ENCODE results near the gene MYO1F. TPM values are rescaled to one million over a fixed set of nuclear protein-coding genes. Genes with fewer than 3 reads are reported as not detected.
"Not testable (repeated sequence)": the region's sequence is repeated elsewhere in the genome, so short reads cannot be mapped to it uniquely, and the experiment has no call there.

MYO1F gene
- total RNA-seq, 1 donor from 2014 or later = 60.9 TPM

DNA sequence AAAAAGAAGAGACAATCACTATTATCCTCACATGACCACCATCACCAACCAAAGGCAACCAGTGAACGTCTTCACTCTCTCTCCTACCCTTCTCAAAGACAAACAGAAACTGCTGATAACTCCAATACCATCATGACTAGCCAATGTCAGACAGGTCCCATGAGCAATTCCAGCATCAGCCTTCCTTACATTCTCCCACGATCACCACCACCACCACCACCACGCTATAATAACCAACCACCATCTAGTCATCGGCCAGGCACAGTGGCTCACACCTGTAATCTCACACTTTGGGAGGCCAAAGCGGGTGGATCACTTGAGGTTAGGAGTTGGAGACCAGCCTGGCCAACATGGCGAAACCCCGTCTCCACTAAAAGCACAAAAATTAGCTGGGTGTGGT is 3.9 kb downstream of the MYO1F start:
- intact Hi-C loops (cut with DNase I) = no loop called here
- no peak for ATAC-seq

DNA sequence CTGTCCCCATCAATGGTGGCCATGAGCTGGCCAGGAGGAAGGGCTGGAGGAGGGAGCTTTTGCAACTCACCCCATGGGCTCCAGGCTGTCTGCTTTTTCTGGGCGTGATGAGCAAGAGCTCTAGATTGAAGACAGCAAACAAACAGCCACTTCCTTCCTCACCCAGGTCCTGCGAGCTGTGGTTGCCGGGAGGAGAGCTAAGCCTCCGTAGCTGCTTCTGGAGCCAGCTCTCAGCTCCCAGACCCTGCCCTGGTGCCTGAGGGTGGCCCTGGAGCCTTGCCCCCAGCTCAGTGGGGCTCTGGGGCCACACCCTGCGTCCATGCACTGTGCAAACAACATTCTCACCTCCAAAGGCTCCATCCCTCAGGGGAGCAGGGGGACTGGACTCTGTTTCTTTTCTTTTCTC is 6.2 kb downstream of the MYO1F start:
- DNase-seq (ENCODE audit: low spot score) (no peak), ATAC-seq (peak; percentile 37)
- intact Hi-C loops (cut with DNase I) = no loop called here

More for the DNA sequence above, 3.9 kb downstream of the MYO1F start:
- DNase-seq (ENCODE audit: low spot score) = no peak

DNA sequence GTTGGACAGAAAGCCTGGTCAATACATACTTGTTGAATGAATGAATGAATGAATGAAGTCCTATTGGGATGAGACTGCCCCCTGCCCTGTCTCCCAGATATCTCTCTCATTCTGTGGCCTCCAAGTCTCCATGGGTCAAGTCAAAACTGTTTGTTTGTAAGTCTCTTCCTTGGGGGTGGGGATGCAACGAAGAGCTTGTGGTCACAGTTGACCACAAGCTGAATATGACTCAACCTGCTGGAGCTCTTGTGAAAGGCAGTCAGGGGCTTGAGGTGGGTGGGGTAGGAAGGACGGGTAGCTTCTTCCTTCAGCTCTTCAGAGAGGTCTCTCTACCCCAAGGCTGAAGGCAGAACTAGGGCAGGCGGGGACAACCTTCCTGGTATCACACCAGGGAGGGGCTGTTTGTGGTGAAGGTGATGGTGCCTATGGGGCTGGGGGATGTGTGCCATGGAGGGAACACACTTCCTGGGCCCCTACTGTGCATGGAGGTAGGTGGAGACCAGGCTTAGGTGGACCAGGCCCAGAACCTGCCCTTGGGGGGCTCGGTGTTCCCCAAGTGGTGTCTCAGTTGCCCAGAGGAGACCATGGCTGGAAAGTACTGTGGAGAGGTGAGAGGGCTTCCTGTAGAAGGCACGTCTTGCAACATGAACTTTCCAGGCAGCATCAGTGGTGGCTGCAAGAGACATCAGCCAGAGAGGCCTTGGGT is 8.0 kb downstream of the MYO1F start:
- no peak for DNase-seq (ENCODE audit: low spot score)
- peak; percentile 61 for ATAC-seq
- intact Hi-C loops (cut with DNase I) = no loop called here

- DNase-seq (ENCODE audit: low spot score) = no peak
- intact Hi-C loops (cut with DNase I) = no loop called here
- ATAC-seq = peak; percentile 75
Measured at GRCh38 chr19:8567522-8568172, 9.6 kb downstream of the MYO1F start.

DNA sequence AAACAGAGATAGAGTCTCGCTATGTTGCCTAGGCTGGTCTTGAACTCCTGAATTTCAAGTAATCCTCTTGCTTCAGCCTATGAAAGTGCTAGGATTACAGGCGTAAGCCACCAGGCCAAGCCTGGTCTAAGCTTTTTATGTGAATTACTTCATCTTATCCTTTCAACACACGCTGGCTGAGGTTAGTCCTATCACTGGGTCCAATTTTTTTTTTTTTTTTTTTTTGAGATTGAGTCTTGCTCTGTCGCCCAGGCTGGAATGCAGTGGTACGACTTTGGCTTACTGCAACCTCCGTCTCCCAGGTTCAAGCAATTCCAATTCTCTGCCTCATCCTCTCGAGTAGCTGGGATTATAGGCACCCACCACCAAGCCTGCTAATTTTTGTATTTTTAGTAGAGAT is 10.4 kb downstream of the MYO1F start:
- ATAC-seq (no peak), DNase-seq (ENCODE audit: low spot score) (no peak)
- intact Hi-C loops (cut with DNase I) = no loop called here

DNA sequence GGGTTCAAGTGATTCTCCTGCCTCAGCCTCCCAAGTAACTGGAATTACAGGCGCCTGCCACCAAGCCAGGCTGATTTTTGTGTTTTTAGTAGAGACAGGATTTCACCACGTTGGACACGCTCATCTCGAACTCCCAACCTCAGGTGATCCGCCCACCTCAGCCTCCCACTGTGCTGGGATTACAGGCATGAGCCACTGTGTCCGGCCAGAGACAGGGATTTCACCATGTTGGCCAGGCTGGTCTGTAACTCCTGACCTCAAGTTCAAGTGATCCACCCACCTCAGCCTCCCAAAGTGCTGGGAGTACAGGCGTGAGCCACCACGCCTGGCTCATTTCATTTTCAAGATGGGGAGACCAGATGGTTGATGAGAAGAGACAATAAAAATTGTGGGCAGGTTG is 12.4 kb downstream of the MYO1F start:
- DNase-seq (ENCODE audit: low spot score); intact Hi-C loops (cut with DNase I); ATAC-seq: not testable (repeated sequence)

GRCh38 chr19:8561075-8561764 is 16.0 kb downstream of the MYO1F start:
- DNase-seq (ENCODE audit: low spot score) (no peak), ATAC-seq (no peak)
- intact Hi-C loops (cut with DNase I) = no loop called here

- no peak for DNase-seq (ENCODE audit: low spot score)
- ATAC-seq = no peak
- intact Hi-C loops (cut with DNase I) = no loop called here
Measured at GRCh38 chr19:8558325-8558724, 18.9 kb downstream of the MYO1F start.

- no peak for ATAC-seq
- intact Hi-C loops (cut with DNase I) = no loop called here
- DNase-seq (ENCODE audit: low spot score) = no peak
Measured at GRCh38 chr19:8557642-8558238, 19.5 kb downstream of the MYO1F start.

GRCh38 chr19:8553729-8554128 is 23.5 kb downstream of the MYO1F start:
- DNase-seq (ENCODE audit: low spot score); intact Hi-C loops (cut with DNase I); ATAC-seq: not testable (repeated sequence)

DNA sequence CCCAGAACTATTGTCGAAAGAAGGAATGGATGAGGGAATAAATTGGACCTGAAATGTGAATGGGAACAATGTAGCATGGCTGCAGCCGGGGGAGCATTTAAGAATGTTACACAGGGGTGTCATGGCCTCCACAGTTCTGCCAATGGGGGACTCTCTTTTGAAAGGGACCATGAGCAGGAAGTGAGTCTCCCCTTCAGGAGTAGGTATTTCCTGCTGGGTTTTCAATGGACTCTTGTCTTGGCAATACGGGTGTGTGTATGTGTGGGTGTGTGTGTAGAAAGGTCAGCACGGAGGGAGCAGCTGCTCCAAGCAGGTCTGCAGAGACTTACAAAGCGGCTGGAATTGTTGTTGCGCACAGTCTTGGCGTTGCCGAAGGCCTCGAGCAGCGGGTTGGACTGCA is 24.4 kb downstream of the MYO1F start:
- ATAC-seq = peak; percentile 55
- intact Hi-C loops (cut with DNase I) = no loop called here
- DNase-seq (ENCODE audit: low spot score) = no peak

- DNase-seq (ENCODE audit: low spot score) = no peak
- ATAC-seq = no peak
Measured at GRCh38 chr19:8550070-8550469, 27.2 kb downstream of the MYO1F start.

GRCh38 chr19:8545743-8546142 is 31.5 kb downstream of the MYO1F start:
- no peak for DNase-seq (ENCODE audit: low spot score)
- ATAC-seq = no peak
- intact Hi-C loops (cut with DNase I) = no loop called here

More at GRCh38 chr19:8550070-8550469, 27.2 kb downstream of the MYO1F start:
- intact Hi-C loops (cut with DNase I) = no loop called here

GRCh38 chr19:8544168-8544567 is 33.1 kb downstream of the MYO1F start:
- ATAC-seq = no peak
- DNase-seq (ENCODE audit: low spot score) = no peak

GRCh38 chr19:8539621-8540149 is 37.6 kb downstream of the MYO1F start:
- DNase-seq (ENCODE audit: low spot score) = no peak
- intact Hi-C loops (cut with DNase I) = no loop called here
- no peak for ATAC-seq

More at GRCh38 chr19:8544168-8544567, 33.1 kb downstream of the MYO1F start:
- intact Hi-C loops (cut with DNase I) = no loop called here

DNA sequence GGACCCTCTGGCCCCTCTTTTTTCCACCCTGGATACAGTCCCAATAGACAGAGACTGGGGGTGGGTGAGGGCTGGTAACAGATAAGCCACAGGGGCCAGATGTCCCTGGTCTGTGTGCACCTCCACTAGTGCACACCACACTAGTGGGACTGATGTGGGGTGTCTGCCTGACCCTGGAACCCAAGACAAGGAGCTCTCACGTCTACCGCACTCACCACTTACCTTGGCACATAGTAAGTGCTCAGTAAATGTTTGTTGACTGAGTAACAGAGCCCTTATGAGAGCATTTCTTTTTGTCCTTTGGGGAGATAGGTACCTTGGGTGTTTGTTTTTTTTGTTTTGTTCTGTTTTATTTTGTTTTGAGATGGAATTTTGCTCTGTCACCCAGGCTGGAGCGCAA is 40.1 kb downstream of the MYO1F start:
- intact Hi-C loops (cut with DNase I) = no loop called here
- ATAC-seq (no peak), DNase-seq (ENCODE audit: low spot score) (no peak)

GRCh38 chr19:8536282-8536681 is 41.0 kb downstream of the MYO1F start:
- ATAC-seq = no peak
- intact Hi-C loops (cut with DNase I) = no loop called here
- no peak for DNase-seq (ENCODE audit: low spot score)

GRCh38 chr19:8532225-8532624 is 45.0 kb downstream of the MYO1F start:
- no peak for DNase-seq (ENCODE audit: low spot score)
- intact Hi-C loops (cut with DNase I) = no loop called here
- no peak for ATAC-seq

- no peak for ATAC-seq
- intact Hi-C loops (cut with DNase I) = no loop called here
Measured at GRCh38 chr19:8531470-8531869, 45.8 kb downstream of the MYO1F start.

More at GRCh38 chr19:8531470-8531869, 45.8 kb downstream of the MYO1F start:
- DNase-seq (ENCODE audit: low spot score) = no peak

All from sciatic nerve (tissue), 2 donors.